Peyer's patch (tissue), 4 donors: ENCODE results near the gene PPP1R3D.

ENCODE experiments used
- POLR2A ChIP-seq, 2 donors: fragments of 450-650 bp; IDR thresholded peaks; one replicate each; pipeline ENCODE4 v1.5.1; 2017; ENCODE audit warnings: antibody characterized with exemption in 2 of 2, mild to moderate bottlenecking in 2 of 2, moderate library complexity in 2 of 2
- TF ChIP-seq, protein P1 (sequence below), 6 experiments: fragments of 450-650 bp in 4 of 6; fragments of 200-600 bp in 2 of 6; sonication (generic) in 1 of 6; IDR thresholded peaks; one replicate each; pipeline ENCODE4 v1.5.1; 2017 to 2019; ENCODE audit warnings: antibody characterized with exemption in 6 of 6, mild to moderate bottlenecking in 3 of 6, moderate library complexity in 1 of 6

DNA sequence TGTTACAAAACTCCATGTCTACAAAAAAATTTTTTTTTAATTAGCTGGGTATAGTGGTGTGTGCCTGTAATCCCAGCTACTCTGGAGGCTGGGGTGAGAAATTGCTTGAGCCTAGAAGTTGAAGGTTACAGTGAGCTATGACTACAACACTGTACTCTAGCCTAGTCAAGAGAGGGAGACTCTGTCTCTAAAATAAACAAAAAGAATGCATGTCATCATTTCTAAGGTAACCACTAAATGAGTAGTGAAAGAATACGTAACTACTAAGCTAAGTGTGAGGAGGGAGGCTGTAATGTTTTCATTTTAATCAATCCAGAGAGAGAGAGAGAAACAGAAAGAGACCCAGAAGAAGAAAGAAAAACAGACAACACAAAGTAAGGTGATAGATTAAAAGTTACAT lies 16.6 kb downstream of the PPP1R3D start:
- TF ChIP-seq, protein P1, sequence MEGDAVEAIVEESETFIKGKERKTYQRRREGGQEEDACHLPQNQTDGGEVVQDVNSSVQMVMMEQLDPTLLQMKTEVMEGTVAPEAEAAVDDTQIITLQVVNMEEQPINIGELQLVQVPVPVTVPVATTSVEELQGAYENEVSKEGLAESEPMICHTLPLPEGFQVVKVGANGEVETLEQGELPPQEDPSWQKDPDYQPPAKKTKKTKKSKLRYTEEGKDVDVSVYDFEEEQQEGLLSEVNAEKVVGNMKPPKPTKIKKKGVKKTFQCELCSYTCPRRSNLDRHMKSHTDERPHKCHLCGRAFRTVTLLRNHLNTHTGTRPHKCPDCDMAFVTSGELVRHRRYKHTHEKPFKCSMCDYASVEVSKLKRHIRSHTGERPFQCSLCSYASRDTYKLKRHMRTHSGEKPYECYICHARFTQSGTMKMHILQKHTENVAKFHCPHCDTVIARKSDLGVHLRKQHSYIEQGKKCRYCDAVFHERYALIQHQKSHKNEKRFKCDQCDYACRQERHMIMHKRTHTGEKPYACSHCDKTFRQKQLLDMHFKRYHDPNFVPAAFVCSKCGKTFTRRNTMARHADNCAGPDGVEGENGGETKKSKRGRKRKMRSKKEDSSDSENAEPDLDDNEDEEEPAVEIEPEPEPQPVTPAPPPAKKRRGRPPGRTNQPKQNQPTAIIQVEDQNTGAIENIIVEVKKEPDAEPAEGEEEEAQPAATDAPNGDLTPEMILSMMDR (IDR thresholded peaks at IDR 0.05) = no peak
- TF ChIP-seq POLR2A (IDR thresholded peaks at IDR 0.05) = no peak
